Measurements from ENCODE around the gene LAGE3.

- TF ChIP-seq, protein P1, sequence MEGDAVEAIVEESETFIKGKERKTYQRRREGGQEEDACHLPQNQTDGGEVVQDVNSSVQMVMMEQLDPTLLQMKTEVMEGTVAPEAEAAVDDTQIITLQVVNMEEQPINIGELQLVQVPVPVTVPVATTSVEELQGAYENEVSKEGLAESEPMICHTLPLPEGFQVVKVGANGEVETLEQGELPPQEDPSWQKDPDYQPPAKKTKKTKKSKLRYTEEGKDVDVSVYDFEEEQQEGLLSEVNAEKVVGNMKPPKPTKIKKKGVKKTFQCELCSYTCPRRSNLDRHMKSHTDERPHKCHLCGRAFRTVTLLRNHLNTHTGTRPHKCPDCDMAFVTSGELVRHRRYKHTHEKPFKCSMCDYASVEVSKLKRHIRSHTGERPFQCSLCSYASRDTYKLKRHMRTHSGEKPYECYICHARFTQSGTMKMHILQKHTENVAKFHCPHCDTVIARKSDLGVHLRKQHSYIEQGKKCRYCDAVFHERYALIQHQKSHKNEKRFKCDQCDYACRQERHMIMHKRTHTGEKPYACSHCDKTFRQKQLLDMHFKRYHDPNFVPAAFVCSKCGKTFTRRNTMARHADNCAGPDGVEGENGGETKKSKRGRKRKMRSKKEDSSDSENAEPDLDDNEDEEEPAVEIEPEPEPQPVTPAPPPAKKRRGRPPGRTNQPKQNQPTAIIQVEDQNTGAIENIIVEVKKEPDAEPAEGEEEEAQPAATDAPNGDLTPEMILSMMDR (IDR thresholded peaks at IDR 0.05; ENCODE audit: low read depth, low read length), result no peak
- TF ChIP-seq EZH2phosphoT487 (IDR thresholded peaks at IDR 0.05; ENCODE audit: low read depth), result no peak
Observed at GRCh38 chrX:154495472-154495922, 16.4 kb upstream of the LAGE3 start.

Measured in OCI-LY3 (cell line).